Endothelial cell (in vitro differentiated cells): Measurements from ENCODE around the gene NOTCH2. TPM values are rescaled to one million over a fixed set of nuclear protein-coding genes. Genes with fewer than 3 reads are reported as not detected.

Experiments
- DNase-seq: peaks from one replicate; pipeline ENCODE4 v3.0.0; 2021; ENCODE audit warnings: low spot score
- H3K27ac Mint-ChIP-seq: one replicate; pipeline ENCODE4 v1.8.0; 2021; ENCODE audit warnings: mixed read lengths, inconsistent platforms; ENCODE audit not compliant: unreplicated experiment
- H3K27me3 Mint-ChIP-seq: one replicate; pipeline ENCODE4 v1.8.0; 2021; ENCODE audit warnings: mild to moderate bottlenecking, moderate library complexity, mixed read lengths, inconsistent platforms; ENCODE audit not compliant: unreplicated experiment
- H3K36me3 Mint-ChIP-seq: one replicate; pipeline ENCODE4 v1.8.0; 2021; ENCODE audit warnings: mild to moderate bottlenecking, low read depth, mixed read lengths, inconsistent platforms; ENCODE audit not compliant: unreplicated experiment
- H3K4me1 Mint-ChIP-seq: one replicate; pipeline ENCODE4 v1.8.0; 2021; ENCODE audit warnings: mild to moderate bottlenecking, mixed read lengths, inconsistent platforms; ENCODE audit not compliant: unreplicated experiment
- H3K4me3 Mint-ChIP-seq: one replicate; pipeline ENCODE4 v1.8.0; 2021; ENCODE audit warnings: mild to moderate bottlenecking, mixed read lengths, inconsistent platforms; ENCODE audit not compliant: unreplicated experiment
- H3K9me3 Mint-ChIP-seq: one replicate; pipeline ENCODE4 v1.8.0; 2021; ENCODE audit warnings: mixed read lengths, inconsistent platforms; ENCODE audit not compliant: unreplicated experiment
- CTCF ChIP-seq: fragments of 200-600 bp; sonication (generic); IDR thresholded peaks from one replicate; pipeline ENCODE4 v1.5.0; 2021; ENCODE audit warnings: antibody characterized with exemption; ENCODE audit not compliant: unreplicated experiment
- total RNA-seq: library from RNA; stranded (reverse); fragmentation: NEBNext Ultra II Directional; extraction: Animal tissue kit (Norgen Biotek cat#: 25700); gene quantifications from one replicate; pipeline ENCODE4 v1.2.1, GENCODE V29; 2021; ENCODE audit not compliant: unreplicated experiment

Gene NOTCH2
- total RNA-seq, 1 donor from 2014 or later = 29.7 TPM

- Mint-ChIP-seq H3K9me3 (no peaks in the 10 kb centered on the region), H3K36me3 (no peaks in the 10 kb centered on the region), H3K4me3 (no peak overlapping the region), H3K27me3 (no peaks in the 10 kb centered on the region), H3K27ac (no peak overlapping the region), H3K4me1 (no peaks in the 10 kb centered on the region)
- TF ChIP-seq CTCF = no peak
- DNase-seq = no peak
Measured at GRCh38 chr1:119953266-119953998, 116.0 kb downstream of the NOTCH2 start.

GRCh38 chr1:119952496-119952895 lies 117.0 kb downstream of the NOTCH2 start:
- Mint-ChIP-seq H3K36me3 (no peaks in the 10 kb centered on the region), H3K4me1 (no peaks in the 10 kb centered on the region), H3K9me3 (no peaks in the 10 kb centered on the region), H3K27me3 (no peaks in the 10 kb centered on the region), H3K27ac (no peak overlapping the region), H3K4me3 (no peak overlapping the region)
- no peak for TF ChIP-seq CTCF
- DNase-seq = no peak

GRCh38 chr1:119948342-119949214 lies 120.9 kb downstream of the NOTCH2 start:
- no peaks in the 10 kb centered on the region for H3K9me3 Mint-ChIP-seq
- no peaks in the 10 kb centered on the region for H3K27me3 Mint-ChIP-seq
- H3K4me1 Mint-ChIP-seq = no peaks in the 10 kb centered on the region
- no peak overlapping the region for H3K4me3 Mint-ChIP-seq
- peak; percentile 82 for DNase-seq
- H3K27ac Mint-ChIP-seq = no peak overlapping the region
- no peaks in the 10 kb centered on the region for H3K36me3 Mint-ChIP-seq
- peak; percentile 74 for TF ChIP-seq CTCF

GRCh38 chr1:119947468-119947867 lies 122.0 kb downstream of the NOTCH2 start:
- Mint-ChIP-seq H3K36me3 (no peaks in the 10 kb centered on the region), H3K4me1 (no peaks in the 10 kb centered on the region), H3K4me3 (no peak overlapping the region), H3K27ac (no peak overlapping the region), H3K9me3 (no peaks in the 10 kb centered on the region), H3K27me3 (no peaks in the 10 kb centered on the region)
- no peak for DNase-seq
- TF ChIP-seq CTCF = no peak

GRCh38 chr1:119946724-119947123 lies 122.7 kb downstream of the NOTCH2 start:
- no peaks in the 10 kb centered on the region for H3K4me1 Mint-ChIP-seq
- no peak overlapping the region for H3K4me3 Mint-ChIP-seq
- H3K36me3 Mint-ChIP-seq = no peaks in the 10 kb centered on the region
- H3K9me3 Mint-ChIP-seq = no peaks in the 10 kb centered on the region
- no peaks in the 10 kb centered on the region for H3K27me3 Mint-ChIP-seq
- no peak for DNase-seq
- H3K27ac Mint-ChIP-seq = no peak overlapping the region
- TF ChIP-seq CTCF = no peak
